ENCODE results near the gene SPEN. TPM values are rescaled to one million over a fixed set of nuclear protein-coding genes. Genes with fewer than 3 reads are reported as not detected.

Gene SPEN
- total RNA-seq, 2 experiments from 2014 or later = 73.5 to 76.7 TPM

- Histone ChIP-seq H3K4me1 (ENCODE audit: insufficient read depth, low read length) (peaks cover 30% of the 10 kb centered on the region), H3K9me3 (ENCODE audit: control insufficient read depth in 1 of 2, insufficient read depth in 1 of 2, low read length in 2 of 2) (no peaks in the 10 kb centered on the region), H3K27me3 (ENCODE audit: control insufficient read depth in 1 of 2, insufficient read depth in 2 of 2, low read length in 2 of 2) (no peaks in the 10 kb centered on the region), H3K36me3 (ENCODE audit: insufficient read depth, low read length) (peaks cover 22% of the 10 kb centered on the region), H3K4me3 (ENCODE audit: low read length) (no peak overlapping the region), H3K27ac (ENCODE audit: low read depth in 1 of 2, low read length in 2 of 2) (no peak overlapping the region)
- Mint-ChIP-seq H3K27ac (no peak overlapping the region), H3K4me3 (no peak overlapping the region), H3K36me3 (ENCODE audit: low read depth) (peaks cover 16% of the 10 kb centered on the region), H3K4me1 (ENCODE audit: low read depth) (peaks cover 86% of the 10 kb centered on the region), H3K27me3 (no peaks in the 10 kb centered on the region), H3K9me3 (no peaks in the 10 kb centered on the region)
- intact Hi-C loops (cut with DNase I, micrococcal nuclease) = loop anchor here in 1 of 2 experiments (5.0 kb wide), 1 partner anchor 43 kb away; no protein-coding TSS in a partner anchor
- no peak for TF ChIP-seq CTCF (IDR thresholded peaks at IDR 0.05)
- POLR2A ChIA-PET = interaction anchor here (1.6 kb wide), 1 partner anchor 16 kb away, joined by 4 read pairs; the partner anchor contains the start of gene ZBTB17
- DNase-seq (no peak), ATAC-seq (ENCODE audit: poor library complexity) (no peak)
- CTCF ChIA-PET = interaction anchor here (1.2 kb wide), 1 partner anchor 10 kb away, joined by 4 read pairs; no protein-coding TSS in a partner anchor
Observed at GRCh38 chr1:15959827-15960446, 112.4 kb downstream of the SPEN start.

- peaks cover 22% of the 10 kb centered on the region for H3K36me3 Mint-ChIP-seq (ENCODE audit: low read depth)
- Histone ChIP-seq H3K27me3 (ENCODE audit: control insufficient read depth in 1 of 2, insufficient read depth in 2 of 2, low read length in 2 of 2) (no peaks in the 10 kb centered on the region), H3K36me3 (ENCODE audit: insufficient read depth, low read length) (peaks cover 22% of the 10 kb centered on the region), H3K27ac (ENCODE audit: low read depth in 1 of 2, low read length in 2 of 2) (no peak overlapping the region), H3K4me3 (ENCODE audit: low read length) (no peak overlapping the region), H3K4me1 (ENCODE audit: insufficient read depth, low read length) (peaks cover 35% of the 10 kb centered on the region), H3K9me3 (ENCODE audit: control insufficient read depth in 1 of 2, insufficient read depth in 1 of 2, low read length in 2 of 2) (no peaks in the 10 kb centered on the region)
- H3K4me3 Mint-ChIP-seq = no peak overlapping the region
- no peaks in the 10 kb centered on the region for H3K9me3 Mint-ChIP-seq
- ATAC-seq (ENCODE audit: poor library complexity) (no peak), DNase-seq (no peak)
- H3K4me1 Mint-ChIP-seq (ENCODE audit: low read depth) = peaks cover 86% of the 10 kb centered on the region
- intact Hi-C loops (cut with DNase I, micrococcal nuclease) = no loop called here
- CTCF ChIA-PET = no interaction called here
- POLR2A ChIA-PET = no interaction called here
- TF ChIP-seq CTCF (IDR thresholded peaks at IDR 0.05) = no peak
- no peak overlapping the region for H3K27ac Mint-ChIP-seq
- no peaks in the 10 kb centered on the region for H3K27me3 Mint-ChIP-seq
Observed at GRCh38 chr1:15960808-15961207, 113.3 kb downstream of the SPEN start.

GRCh38 chr1:15961492-15961891, 114.0 kb downstream of the SPEN start:
- Histone ChIP-seq H3K27ac (ENCODE audit: low read depth in 1 of 2, low read length in 2 of 2) (no peak overlapping the region), H3K27me3 (ENCODE audit: control insufficient read depth in 1 of 2, insufficient read depth in 2 of 2, low read length in 2 of 2) (no peaks in the 10 kb centered on the region), H3K4me1 (ENCODE audit: insufficient read depth, low read length) (peaks cover 38% of the 10 kb centered on the region), H3K9me3 (ENCODE audit: control insufficient read depth in 1 of 2, insufficient read depth in 1 of 2, low read length in 2 of 2) (no peaks in the 10 kb centered on the region), H3K36me3 (ENCODE audit: insufficient read depth, low read length) (peaks cover 22% of the 10 kb centered on the region), H3K4me3 (ENCODE audit: low read length) (no peak overlapping the region)
- Mint-ChIP-seq H3K4me3 (no peak overlapping the region), H3K27ac (no peak overlapping the region), H3K27me3 (no peaks in the 10 kb centered on the region), H3K9me3 (no peaks in the 10 kb centered on the region), H3K36me3 (ENCODE audit: low read depth) (peaks cover 26% of the 10 kb centered on the region), H3K4me1 (ENCODE audit: low read depth) (peaks cover 86% of the 10 kb centered on the region)
- TF ChIP-seq CTCF (IDR thresholded peaks at IDR 0.05) = no peak
- ATAC-seq (ENCODE audit: poor library complexity) (no peak), DNase-seq (no peak)
- POLR2A ChIA-PET = no interaction called here
- intact Hi-C loops (cut with DNase I, micrococcal nuclease) = no loop called here
- CTCF ChIA-PET = no interaction called here
